Lower leg skin (tissue), 4 donors: Measurements from ENCODE around the gene VRK2. TPM values are rescaled to one million over a fixed set of nuclear protein-coding genes. Genes with fewer than 3 reads are reported as not detected.

ENCODE experiments used
- DNase-seq, 2 donors: peaks; one replicate each; pipeline ENCODE4 v3.0.0-alpha.2; 2019; ENCODE audit warnings: low spot score in 2 of 2
- H3K4me3 ChIP-seq: fragments of 200-600 bp; sonication (generic); 2 replicates; pipeline ENCODE4 v1.5.1; 2017; ENCODE audit warnings: mild to moderate bottlenecking, low read depth; ENCODE audit not compliant: poor library complexity, severe bottlenecking
- POLR2A ChIP-seq, 2 donors: fragments of 450-650 bp; IDR thresholded peaks; one replicate each; pipeline ENCODE4 v1.6.1; 2016 to 2017; ENCODE audit warnings: antibody characterized with exemption in 2 of 2, mild to moderate bottlenecking in 1 of 2, moderate library complexity in 1 of 2
- WGBS, 2 donors: methylation state at CpG; one replicate each; pipeline ENCODE4 v1.1.5; 2018; 5-methylcytosine and 5-hydroxymethylcytosine counted together
- intact Hi-C: fragments of 100-400 bp; cut with DNase I; formaldehyde crosslinking; loops from one replicate; pipeline ENCODE4 v1.15.0; 2023; ENCODE audit warnings: low total_unique reads
- total RNA-seq, 4 donors: library from RNA; depleted of rRNA; stranded (reverse); fragments of >200 nt; gene quantifications; one replicate each; pipeline ENCODE4 v1.1.0, GENCODE V29; 2016
- TF ChIP-seq, protein P1 (sequence below), 3 donors: fragments of 450-650 bp; IDR thresholded peaks; one replicate each; pipeline ENCODE4 v1.5.1; 2016; ENCODE audit warnings: antibody characterized with exemption in 3 of 3, mild to moderate bottlenecking in 3 of 3, moderate library complexity in 2 of 3

VRK2 gene
- 10 to 100 TPM; 10.7 to 18.3 (median 13.8) TPM for total RNA-seq

DNA sequence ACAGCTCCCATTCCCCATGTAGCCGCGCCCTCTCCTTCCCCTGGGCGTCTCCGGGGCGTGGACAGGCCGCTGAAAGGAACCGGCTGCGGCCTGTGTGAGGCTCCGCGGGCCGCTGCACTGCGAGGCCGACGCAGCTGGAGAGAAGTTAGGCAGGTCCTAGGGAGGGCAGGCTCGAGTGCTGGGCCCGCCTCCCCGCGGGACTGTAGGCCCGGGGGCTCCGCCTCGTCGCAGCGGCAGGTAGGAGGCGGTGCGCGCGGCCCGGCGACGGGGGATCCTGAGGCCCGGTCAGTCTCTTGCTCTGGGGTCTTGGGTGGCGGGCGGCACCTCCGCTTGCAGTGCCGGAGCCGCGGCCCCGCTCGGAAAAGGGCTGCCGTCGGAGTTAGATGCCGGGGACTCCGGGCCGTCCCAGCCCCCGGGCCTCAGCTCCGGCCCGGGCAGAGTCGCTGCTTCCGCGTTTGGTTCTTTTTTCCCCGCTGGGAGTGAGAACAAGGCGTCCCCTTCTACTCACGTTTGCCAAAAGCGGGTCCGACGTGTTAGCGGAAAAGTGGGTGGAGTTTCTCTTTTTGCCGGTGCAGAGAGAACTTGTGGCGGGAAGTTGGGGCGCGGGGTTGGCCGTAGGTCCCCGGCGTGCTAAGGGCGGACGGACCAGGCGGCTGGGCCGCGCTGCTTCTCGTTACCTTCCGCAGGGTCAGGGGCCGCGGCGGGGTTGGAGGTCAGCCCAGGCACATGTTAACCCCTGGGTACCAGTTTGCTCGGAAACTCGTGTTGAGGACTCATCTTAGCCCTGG is at the start of gene VRK2:
Gene VRK2 (plus strand): TSS at position 222 of the 788 bp plus-strand sequence. CDS start 2,026 bp downstream, outside the sequence.
- TF ChIP-seq, protein P1, sequence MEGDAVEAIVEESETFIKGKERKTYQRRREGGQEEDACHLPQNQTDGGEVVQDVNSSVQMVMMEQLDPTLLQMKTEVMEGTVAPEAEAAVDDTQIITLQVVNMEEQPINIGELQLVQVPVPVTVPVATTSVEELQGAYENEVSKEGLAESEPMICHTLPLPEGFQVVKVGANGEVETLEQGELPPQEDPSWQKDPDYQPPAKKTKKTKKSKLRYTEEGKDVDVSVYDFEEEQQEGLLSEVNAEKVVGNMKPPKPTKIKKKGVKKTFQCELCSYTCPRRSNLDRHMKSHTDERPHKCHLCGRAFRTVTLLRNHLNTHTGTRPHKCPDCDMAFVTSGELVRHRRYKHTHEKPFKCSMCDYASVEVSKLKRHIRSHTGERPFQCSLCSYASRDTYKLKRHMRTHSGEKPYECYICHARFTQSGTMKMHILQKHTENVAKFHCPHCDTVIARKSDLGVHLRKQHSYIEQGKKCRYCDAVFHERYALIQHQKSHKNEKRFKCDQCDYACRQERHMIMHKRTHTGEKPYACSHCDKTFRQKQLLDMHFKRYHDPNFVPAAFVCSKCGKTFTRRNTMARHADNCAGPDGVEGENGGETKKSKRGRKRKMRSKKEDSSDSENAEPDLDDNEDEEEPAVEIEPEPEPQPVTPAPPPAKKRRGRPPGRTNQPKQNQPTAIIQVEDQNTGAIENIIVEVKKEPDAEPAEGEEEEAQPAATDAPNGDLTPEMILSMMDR (IDR thresholded peaks at IDR 0.05): peak in 1 of 3 donors; percentile 12
- TF ChIP-seq POLR2A (IDR thresholded peaks at IDR 0.05): peak in 1 of 2 donors; percentile 17
- WGBS, 2 donors: 0 to 1% methylated on average over 28 to 66 of the region's 76 CpGs
- DNase-seq: peak; percentile 83 to 96
- intact Hi-C loops: no loop called here
- H3K4me3 ChIP-seq: peak within 1 kb of the TSS; percentile 59

DNA sequence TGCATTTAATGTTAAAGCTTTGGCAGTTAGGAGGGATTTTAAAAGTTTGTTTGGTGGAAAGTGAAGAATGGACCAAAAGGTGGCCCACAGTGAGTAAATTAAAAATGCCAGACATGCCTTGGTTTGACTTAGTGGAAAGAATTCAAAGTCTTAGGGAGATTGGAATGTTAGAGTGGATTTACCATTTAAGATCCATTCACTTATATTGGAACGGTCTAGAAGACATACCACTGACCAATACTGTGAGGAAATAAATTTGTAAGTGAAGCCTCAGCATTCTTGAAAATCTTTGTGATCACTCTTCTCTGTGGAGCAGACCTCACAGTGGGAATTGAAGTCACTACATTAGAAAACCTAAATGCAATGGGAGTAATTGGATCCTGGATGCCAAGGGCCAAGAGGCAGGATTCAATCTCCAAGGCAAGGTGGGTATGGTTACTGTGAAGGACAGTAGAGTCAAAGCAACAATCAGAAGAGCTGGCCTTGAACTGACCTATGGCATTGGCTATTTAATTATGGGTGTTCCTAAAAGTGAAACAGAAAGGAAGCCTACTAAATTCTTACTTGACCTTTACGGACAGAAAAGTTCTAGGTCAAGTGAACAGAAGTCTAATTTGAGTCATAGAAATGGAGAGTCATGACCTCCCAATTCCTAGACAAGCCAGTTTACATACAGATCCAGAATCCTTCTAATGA is 40.2 kb upstream of the VRK2 start:
- WGBS, 2 donors: 83 to 84% methylated on average over 2 of the region's 2 CpGs
- TF ChIP-seq, protein P1 (IDR thresholded peaks at IDR 0.05): no peak
- no peak for TF ChIP-seq POLR2A (IDR thresholded peaks at IDR 0.05)
- intact Hi-C loops: no loop called here
- H3K4me3 ChIP-seq: no peak overlapping the region
- DNase-seq: no peak

DNA sequence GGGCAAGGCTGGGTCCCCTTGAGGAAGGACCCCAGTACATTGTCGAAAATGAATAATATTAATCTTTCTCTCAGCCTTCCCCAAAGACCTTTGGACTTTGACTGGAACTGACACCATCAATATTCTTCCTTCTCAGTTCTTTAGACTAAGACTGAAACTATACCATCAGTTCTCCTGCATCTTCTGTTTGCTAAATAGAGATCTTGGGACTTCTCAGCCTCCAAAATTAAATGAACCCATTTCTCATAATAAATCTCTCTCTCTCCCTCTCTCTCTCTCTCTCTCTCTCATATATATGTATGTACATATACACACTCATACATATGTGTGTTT is 39.7 kb upstream of the VRK2 start:
- WGBS, 2 donors: 56 to 88% methylated on average over 1 of the region's 1 CpG
- intact Hi-C loops: no loop called here
- no peak for TF ChIP-seq POLR2A (IDR thresholded peaks at IDR 0.05)
- TF ChIP-seq, protein P1 (IDR thresholded peaks at IDR 0.05): no peak
- H3K4me3 ChIP-seq: no peak overlapping the region
- DNase-seq: no peak

DNA sequence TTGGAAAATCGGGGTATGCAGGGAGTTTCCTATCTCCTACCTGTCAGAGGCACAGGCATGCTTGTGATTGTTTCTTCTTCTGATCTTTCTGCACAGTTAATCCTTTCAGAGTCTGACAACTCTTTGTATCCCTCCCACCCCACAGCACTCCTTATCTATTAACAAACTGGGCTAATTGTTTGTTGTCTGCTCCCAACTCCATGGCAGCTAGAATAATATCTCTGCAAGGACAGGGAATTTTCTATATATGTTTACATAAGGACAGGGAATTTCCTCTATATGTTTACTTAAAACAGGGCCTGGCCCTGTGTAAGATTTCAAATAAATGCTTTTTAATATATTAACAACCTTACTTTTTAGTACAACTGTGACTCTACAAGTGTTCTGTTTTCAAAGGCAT is 36.0 kb upstream of the VRK2 start:
- no peak for DNase-seq
- TF ChIP-seq, protein P1 (IDR thresholded peaks at IDR 0.05): no peak
- no peak for TF ChIP-seq POLR2A (IDR thresholded peaks at IDR 0.05)
- WGBS, 2 donors: 76 to 77% methylated on average over 1 of the region's 1 CpG
- intact Hi-C loops: no loop called here
- no peak overlapping the region for H3K4me3 ChIP-seq

DNA sequence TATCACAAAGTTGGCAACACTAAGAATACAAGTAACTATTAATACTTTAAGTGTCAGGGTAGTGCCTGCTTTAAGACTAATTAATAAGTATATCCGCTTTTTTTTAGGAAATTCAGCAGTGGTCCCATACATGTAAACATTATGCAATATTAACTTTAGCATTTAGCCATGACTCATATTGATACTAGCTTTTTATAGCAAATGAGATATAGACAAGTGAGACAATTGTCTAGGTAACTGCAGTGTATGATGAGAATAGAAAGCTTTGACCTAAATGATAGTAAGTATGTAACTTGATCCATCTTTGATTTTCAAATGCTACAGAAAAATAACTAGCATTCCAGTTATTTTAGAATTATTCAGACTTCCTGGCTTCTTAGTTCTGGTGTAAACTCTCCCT is 27.4 kb upstream of the VRK2 start:
- intact Hi-C loops: no loop called here
- H3K4me3 ChIP-seq: no peak overlapping the region
- TF ChIP-seq POLR2A (IDR thresholded peaks at IDR 0.05): no peak
- 53 to 93% methylated on average over 1 of the region's 1 CpG for whole genome bisulfite sequencing, 2 donors
- no peak for DNase-seq

DNA sequence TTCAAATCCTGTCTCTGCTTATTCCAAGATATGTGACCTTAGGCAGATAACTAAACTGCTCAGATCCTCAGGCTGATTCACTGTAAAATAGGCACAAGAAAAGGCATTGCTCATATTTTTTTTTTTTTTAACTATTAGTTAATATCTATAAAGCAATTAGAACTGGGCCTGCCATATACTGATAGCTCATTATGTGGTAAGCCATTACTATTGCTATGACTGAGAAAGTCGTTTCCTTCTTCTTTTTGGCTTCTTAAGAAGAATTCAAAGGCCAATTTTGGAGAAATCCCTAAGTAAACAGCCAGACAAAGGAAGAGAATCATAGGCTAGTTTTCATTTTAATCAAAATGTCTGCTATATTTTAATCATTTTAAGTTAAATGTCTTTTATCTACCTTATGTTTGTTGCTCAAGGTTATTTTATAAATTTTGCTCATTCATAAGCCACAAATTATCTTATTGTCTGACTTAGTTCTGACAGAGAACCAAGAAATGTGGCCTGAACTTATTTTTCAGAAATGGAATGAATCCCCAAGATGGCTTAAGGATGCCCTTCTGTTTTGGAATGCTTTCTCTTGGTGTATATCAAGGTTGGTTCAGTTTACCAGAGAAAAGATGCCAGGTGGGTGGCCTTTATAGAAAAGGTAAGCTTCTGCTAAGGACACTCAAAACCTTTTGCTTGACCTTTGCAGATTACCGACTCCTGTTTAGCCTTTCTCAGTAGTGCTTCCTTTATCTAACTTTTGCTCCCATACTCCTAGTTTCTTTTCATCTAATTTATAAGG is 21.3 kb upstream of the VRK2 start:
- no peak overlapping the region for H3K4me3 ChIP-seq
- intact Hi-C loops: no loop called here
- DNase-seq: no peak
- no peak for TF ChIP-seq POLR2A (IDR thresholded peaks at IDR 0.05)
- TF ChIP-seq, protein P1 (IDR thresholded peaks at IDR 0.05): no peak
- WGBS, 2 donors: 82 to 89% methylated on average over 2 of the region's 2 CpGs
